Activated CD8-positive, alpha-beta T cell treated with anti-CD3 and anti-CD28 coated beads for 36 hours (primary cell): ENCODE results near the gene FSTL3. TPM values are rescaled to one million over a fixed set of nuclear protein-coding genes. Genes with fewer than 3 reads are reported as not detected.

ENCODE experiments used
- ATAC-seq: fragments of 200-7000 bp; cut with Tn5 transposase; one replicate; pipeline ENCODE4 v1.10.0; 2021; ENCODE audit warnings: mild to moderate bottlenecking, moderate library complexity
- CTCF ChIA-PET: fragments of 350-600 bp; sonication (Branson Sonifier 250); formaldehyde crosslinking; loops from one replicate; lab custom pipeline; 2021; ENCODE audit warnings: antibody characterized with exemption; lab: Charles Lee
- POLR2A ChIA-PET: fragments of 350-600 bp; sonication (Branson Sonifier 250); formaldehyde crosslinking; loops from one replicate; lab custom pipeline; 2021; ENCODE audit warnings: antibody characterized with exemption; lab: Charles Lee
- DNase-seq: peaks from one replicate; pipeline ENCODE4 v3.0.0-alpha.2; 2020
- H3K27ac Mint-ChIP-seq: one replicate; pipeline ENCODE4 v1.8.0; 2021; ENCODE audit warnings: mild to moderate bottlenecking, mixed read lengths
- H3K27me3 Mint-ChIP-seq: one replicate; pipeline ENCODE4 v1.8.0; 2021; ENCODE audit warnings: mixed read lengths
- H3K36me3 Mint-ChIP-seq: one replicate; pipeline ENCODE4 v1.8.0; 2021; ENCODE audit warnings: low read depth, mixed read lengths
- H3K4me1 Mint-ChIP-seq: one replicate; pipeline ENCODE4 v1.8.0; 2021; ENCODE audit warnings: low read depth, mixed read lengths
- H3K4me3 Mint-ChIP-seq: one replicate; pipeline ENCODE4 v1.8.0; 2021; ENCODE audit warnings: mild to moderate bottlenecking, moderate library complexity, mixed read lengths
- H3K9me3 Mint-ChIP-seq: one replicate; pipeline ENCODE4 v1.8.0; 2021; ENCODE audit warnings: mixed read lengths
- intact Hi-C: fragments of 100-400 bp; cut with micrococcal nuclease; formaldehyde crosslinking; loops from one replicate; pipeline ENCODE4 v1.10.0; 2022
- total RNA-seq, 2 experiments: library from RNA; stranded (reverse); gene quantifications; one replicate each; pipeline ENCODE4 v1.2.3, GENCODE V29; 2021
- TF ChIP-seq, protein P1 (sequence below): fragments of 200-600 bp; IDR thresholded peaks from one replicate; pipeline ENCODE4 v1.8.0; 2022; ENCODE audit warnings: antibody characterized with exemption, mild to moderate bottlenecking

The FSTL3 gene
- total RNA-seq, 2 experiments from 2014 or later: 12.3 TPM

DNA sequence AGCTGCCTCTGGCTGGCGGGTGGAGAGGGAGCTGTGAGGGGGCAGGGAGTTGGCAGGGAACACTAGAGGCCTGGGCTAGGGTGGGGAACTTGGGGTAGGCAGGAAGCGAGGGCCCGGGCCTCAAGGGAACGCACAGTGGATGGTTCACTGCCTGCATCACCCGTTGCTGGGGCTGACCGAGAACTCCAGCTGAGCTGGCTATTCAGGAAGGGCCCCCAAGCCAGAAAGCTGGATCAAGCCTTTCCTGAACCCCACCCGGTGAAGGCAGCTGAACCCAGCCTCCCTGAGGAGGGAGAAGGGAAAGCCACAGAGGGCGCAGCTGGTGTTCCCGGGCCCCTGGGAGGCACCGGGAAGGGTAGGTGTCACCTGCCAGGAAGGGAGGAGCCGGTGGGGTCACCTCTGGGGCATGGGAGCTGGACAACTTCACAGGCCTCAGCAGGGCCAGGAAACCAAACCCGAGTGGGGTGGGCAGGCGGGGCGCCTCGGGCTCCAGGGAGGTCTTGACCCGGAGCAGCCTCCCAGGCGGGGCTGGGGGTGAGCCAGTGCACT, 46.4 kb downstream of the FSTL3 start:
- Mint-ChIP-seq H3K27ac (no peak overlapping the region), H3K27me3 (peaks cover 20% of the 10 kb centered on the region), H3K9me3 (no peaks in the 10 kb centered on the region), H3K36me3 (no peaks in the 10 kb centered on the region), H3K4me1 (no peaks in the 10 kb centered on the region), H3K4me3 (no peak overlapping the region)
- TF ChIP-seq, protein P1, sequence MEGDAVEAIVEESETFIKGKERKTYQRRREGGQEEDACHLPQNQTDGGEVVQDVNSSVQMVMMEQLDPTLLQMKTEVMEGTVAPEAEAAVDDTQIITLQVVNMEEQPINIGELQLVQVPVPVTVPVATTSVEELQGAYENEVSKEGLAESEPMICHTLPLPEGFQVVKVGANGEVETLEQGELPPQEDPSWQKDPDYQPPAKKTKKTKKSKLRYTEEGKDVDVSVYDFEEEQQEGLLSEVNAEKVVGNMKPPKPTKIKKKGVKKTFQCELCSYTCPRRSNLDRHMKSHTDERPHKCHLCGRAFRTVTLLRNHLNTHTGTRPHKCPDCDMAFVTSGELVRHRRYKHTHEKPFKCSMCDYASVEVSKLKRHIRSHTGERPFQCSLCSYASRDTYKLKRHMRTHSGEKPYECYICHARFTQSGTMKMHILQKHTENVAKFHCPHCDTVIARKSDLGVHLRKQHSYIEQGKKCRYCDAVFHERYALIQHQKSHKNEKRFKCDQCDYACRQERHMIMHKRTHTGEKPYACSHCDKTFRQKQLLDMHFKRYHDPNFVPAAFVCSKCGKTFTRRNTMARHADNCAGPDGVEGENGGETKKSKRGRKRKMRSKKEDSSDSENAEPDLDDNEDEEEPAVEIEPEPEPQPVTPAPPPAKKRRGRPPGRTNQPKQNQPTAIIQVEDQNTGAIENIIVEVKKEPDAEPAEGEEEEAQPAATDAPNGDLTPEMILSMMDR: no peak
- ATAC-seq: no peak
- ChIA-PET POLR2A (no interaction called here), CTCF (no interaction called here)
- intact Hi-C loops: no loop called here
- DNase-seq: no peak

GRCh38 chr19:723247-723646, 47.1 kb downstream of the FSTL3 start:
- TF ChIP-seq, protein P1: no peak
- CTCF ChIA-PET: interaction anchor here (0.7 kb wide), 1 partner anchor 11 kb away, joined by 3 read pairs; no protein-coding TSS in a partner anchor
- DNase-seq: no peak

GRCh38 chr19:723714-724113, 47.5 kb downstream of the FSTL3 start:
- Mint-ChIP-seq H3K4me1 (no peaks in the 10 kb centered on the region), H3K27me3 (peaks cover 12% of the 10 kb centered on the region), H3K36me3 (no peaks in the 10 kb centered on the region), H3K27ac (no peak overlapping the region), H3K4me3 (no peak overlapping the region), H3K9me3 (no peaks in the 10 kb centered on the region)
- no peak for ATAC-seq
- intact Hi-C loops: no loop called here
- TF ChIP-seq, protein P1: no peak
- POLR2A ChIA-PET: no interaction called here
- no peak for DNase-seq
- CTCF ChIA-PET: interaction anchor here (0.7 kb wide), 1 partner anchor 10 kb away, joined by 3 read pairs; no protein-coding TSS in a partner anchor

More at GRCh38 chr19:723247-723646, 47.1 kb downstream of the FSTL3 start:
- Mint-ChIP-seq H3K27me3 (peaks cover 17% of the 10 kb centered on the region), H3K4me1 (no peaks in the 10 kb centered on the region), H3K36me3 (no peaks in the 10 kb centered on the region), H3K4me3 (no peak overlapping the region), H3K27ac (no peak overlapping the region), H3K9me3 (no peaks in the 10 kb centered on the region)
- ATAC-seq: no peak
- POLR2A ChIA-PET: no interaction called here
- intact Hi-C loops: no loop called here

DNA sequence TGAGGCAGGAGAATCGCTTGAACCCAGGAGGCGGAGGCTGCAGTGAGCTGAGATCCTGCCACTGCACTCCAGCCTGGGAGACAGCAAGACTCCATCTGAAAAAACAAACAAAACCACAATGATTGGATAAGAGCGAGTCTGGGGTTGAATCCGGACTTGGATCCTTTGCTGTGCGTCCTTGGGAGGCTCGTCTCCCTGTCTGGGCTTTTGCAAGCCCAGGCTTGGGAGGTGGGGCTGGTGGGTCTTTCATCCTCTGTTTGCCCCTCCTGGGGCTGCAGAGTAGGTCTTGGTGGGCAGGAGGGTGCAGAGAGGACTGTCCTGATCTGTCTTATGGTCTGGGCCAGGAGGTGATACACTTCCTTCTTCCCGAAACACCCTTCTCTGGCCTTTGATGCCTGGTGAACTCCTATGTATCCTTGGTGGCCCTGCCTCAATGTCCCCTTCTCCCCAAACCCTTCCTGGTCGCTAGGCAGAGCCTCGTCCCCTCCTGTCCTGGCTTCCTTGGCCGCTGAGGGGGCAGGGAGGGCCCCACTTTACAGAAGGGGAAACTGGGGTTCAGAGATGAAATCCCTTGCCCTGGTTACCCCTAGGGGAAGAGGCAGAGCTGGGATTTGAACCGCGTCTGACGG, 49.4 kb downstream of the FSTL3 start:
- no peak overlapping the region for H3K4me3 Mint-ChIP-seq
- H3K9me3 Mint-ChIP-seq: no peaks in the 10 kb centered on the region
- POLR2A ChIA-PET: no interaction called here
- intact Hi-C loops: no loop called here
- no peak for ATAC-seq
- DNase-seq: no peak
- peaks cover 8% of the 10 kb centered on the region for H3K27me3 Mint-ChIP-seq
- H3K27ac Mint-ChIP-seq: no peak overlapping the region
- no peaks in the 10 kb centered on the region for H3K4me1 Mint-ChIP-seq
- TF ChIP-seq, protein P1: no peak
- CTCF ChIA-PET: interaction anchor here (1.1 kb wide), 1 partner anchor 14 kb away, joined by 3 read pairs; no protein-coding TSS in a partner anchor
- no peaks in the 10 kb centered on the region for H3K36me3 Mint-ChIP-seq
